ENCODE data around the gene GLO1.

DNA sequence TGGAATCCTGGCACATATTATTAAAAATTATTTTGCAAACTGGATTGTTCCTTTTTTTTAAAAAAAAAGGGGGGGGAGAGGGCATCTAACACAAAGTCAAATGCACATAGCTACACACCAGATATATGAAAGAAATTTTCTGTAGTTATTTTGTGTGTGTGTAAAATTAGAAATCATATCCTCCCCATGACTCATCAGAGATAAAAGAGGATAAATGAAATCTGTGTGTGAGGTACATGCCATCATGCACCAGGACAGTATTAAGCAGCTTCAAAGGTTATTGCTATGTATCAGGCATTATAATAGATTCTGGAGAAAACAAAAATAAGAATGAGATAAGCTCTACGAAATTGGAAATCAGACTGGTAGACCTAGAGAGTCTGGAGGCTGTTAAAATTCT is 68.4 kb downstream of the GLO1 start:
- TF ChIP-seq, protein P1, sequence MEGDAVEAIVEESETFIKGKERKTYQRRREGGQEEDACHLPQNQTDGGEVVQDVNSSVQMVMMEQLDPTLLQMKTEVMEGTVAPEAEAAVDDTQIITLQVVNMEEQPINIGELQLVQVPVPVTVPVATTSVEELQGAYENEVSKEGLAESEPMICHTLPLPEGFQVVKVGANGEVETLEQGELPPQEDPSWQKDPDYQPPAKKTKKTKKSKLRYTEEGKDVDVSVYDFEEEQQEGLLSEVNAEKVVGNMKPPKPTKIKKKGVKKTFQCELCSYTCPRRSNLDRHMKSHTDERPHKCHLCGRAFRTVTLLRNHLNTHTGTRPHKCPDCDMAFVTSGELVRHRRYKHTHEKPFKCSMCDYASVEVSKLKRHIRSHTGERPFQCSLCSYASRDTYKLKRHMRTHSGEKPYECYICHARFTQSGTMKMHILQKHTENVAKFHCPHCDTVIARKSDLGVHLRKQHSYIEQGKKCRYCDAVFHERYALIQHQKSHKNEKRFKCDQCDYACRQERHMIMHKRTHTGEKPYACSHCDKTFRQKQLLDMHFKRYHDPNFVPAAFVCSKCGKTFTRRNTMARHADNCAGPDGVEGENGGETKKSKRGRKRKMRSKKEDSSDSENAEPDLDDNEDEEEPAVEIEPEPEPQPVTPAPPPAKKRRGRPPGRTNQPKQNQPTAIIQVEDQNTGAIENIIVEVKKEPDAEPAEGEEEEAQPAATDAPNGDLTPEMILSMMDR (IDR thresholded peaks at IDR 0.05), result no peak
- TF ChIP-seq POLR2A (IDR thresholded peaks at IDR 0.05), result no peak
